ENCODE data around the gene NLGN4Y.

DNA sequence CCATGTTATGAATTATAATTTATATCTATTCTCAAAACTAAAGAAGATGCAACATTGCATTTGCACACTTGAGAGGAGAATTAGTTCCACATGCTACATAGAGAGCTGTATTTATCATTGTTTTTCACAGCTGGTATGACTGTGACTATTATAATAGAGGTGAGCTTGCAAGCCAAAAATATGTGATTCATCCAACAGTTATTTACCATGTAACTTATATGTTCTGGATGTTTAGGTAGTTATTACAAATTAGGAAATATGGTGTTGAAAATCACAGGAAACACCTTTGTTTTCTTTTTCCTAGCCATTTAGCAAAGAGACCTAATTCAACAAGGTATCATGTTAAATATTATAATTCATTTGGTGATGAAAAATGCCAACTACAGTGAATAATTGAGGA, 183.8 kb downstream of the NLGN4Y start:
- no peak for TF ChIP-seq EZH2phosphoT487 (IDR thresholded peaks at IDR 0.05; ENCODE audit: borderline replicate concordance, low read length)
- TF ChIP-seq CTCF (conservative IDR thresholded peaks at IDR 0.05; ENCODE audit: low read depth, low read length), result no peak
- TF ChIP-seq EZH2 (IDR thresholded peaks at IDR 0.05; ENCODE audit: low read length, unreplicated experiment), result no peak
